Measurements from ENCODE around the gene LRRC18. TPM values are rescaled to one million over a fixed set of nuclear protein-coding genes. Genes with fewer than 3 reads are reported as not detected.

The LRRC18 gene
- total RNA-seq, 1 donor from 2014 or later = not detected

GRCh38 chr10:48964038-48964437, 24.4 kb upstream of the LRRC18 start:
- Mint-ChIP-seq H3K4me3 (no peak overlapping the region), H3K36me3 (ENCODE audit: low read depth) (no peaks in the 10 kb centered on the region), H3K9me3 (no peaks in the 10 kb centered on the region), H3K4me1 (ENCODE audit: low read depth) (no peaks in the 10 kb centered on the region), H3K27ac (no peak overlapping the region), H3K27me3 (ENCODE audit: insufficient read depth) (no peaks in the 10 kb centered on the region)
- intact Hi-C loops (cut with micrococcal nuclease) = no loop called here
- DNase-seq (ENCODE audit: low spot score) = no peak

- Mint-ChIP-seq H3K27ac (no peak overlapping the region), H3K27me3 (ENCODE audit: insufficient read depth) (peaks cover 2% of the 10 kb centered on the region), H3K4me1 (ENCODE audit: low read depth) (no peaks in the 10 kb centered on the region), H3K4me3 (no peak overlapping the region), H3K9me3 (no peaks in the 10 kb centered on the region), H3K36me3 (ENCODE audit: low read depth) (no peaks in the 10 kb centered on the region)
- intact Hi-C loops (cut with micrococcal nuclease) = no loop called here
- no peak for DNase-seq (ENCODE audit: low spot score)
These were observed 19.1 kb upstream of the LRRC18 start for GRCh38 chr10:48958598-48959190.

DNA sequence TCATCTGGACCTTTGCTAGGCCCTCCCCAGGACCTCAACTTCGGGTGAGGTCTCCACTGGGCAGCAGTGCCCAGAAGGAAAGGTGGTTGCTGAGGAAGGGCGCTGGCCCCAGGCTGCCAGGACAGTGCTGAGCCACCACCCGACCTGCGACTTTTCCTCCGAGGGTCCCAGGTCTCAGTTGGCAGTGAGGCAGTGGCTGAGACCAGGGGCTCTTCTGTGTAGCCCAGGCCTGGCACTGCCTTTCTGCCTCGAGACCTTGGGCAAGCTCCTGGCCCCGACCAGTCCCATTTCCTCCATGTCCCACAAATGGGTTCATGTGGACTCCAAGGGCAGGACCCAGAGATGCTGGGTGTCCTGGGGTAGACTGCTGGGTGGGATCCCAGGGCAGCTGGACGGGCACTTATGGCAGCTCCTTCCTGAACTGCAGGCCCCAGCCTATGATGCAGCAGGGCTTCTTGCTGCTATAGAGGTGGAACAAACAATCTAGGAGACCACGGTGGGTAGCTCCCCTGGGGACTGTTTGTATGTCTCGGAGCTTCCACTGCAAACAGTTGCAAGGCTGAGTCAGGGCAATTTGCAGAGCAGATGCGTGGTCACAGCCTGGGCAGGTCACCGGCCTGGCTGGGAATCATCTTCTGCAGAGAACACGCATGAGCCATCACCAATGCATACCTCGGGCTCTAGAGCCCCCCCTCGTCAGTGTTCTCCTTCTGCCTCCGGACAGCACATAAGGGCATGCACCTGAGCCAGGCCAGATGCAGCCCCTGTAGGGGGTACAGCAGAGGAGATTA, 17.9 kb upstream of the LRRC18 start:
- no peaks in the 10 kb centered on the region for H3K36me3 Mint-ChIP-seq (ENCODE audit: low read depth)
- H3K4me3 Mint-ChIP-seq = no peak overlapping the region
- intact Hi-C loops (cut with micrococcal nuclease) = no loop called here
- no peaks in the 10 kb centered on the region for H3K4me1 Mint-ChIP-seq (ENCODE audit: low read depth)
- H3K27ac Mint-ChIP-seq = no peak overlapping the region
- H3K27me3 Mint-ChIP-seq (ENCODE audit: insufficient read depth) = peaks cover 6% of the 10 kb centered on the region
- DNase-seq (ENCODE audit: low spot score) = no peak
- H3K9me3 Mint-ChIP-seq = no peaks in the 10 kb centered on the region

DNA sequence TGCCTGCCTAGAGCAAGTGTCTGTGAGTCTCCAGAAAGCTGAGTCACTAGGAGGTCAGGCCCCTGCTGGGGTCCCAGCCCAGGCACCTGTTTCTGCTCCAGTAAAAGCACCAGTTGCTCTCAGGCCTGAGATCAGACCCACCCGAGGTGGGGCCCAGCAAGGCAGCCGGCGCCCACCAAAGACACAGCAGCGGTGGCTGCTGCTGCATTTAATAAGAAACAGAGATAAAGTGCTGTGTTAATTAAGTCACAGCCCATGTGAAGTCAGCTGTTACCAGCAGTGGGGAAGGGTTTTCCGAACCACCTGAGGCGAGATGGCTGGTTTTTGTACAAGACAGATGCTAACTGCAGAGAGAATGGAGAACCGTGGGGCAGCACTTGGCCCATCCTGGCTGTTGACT, 12.1 kb upstream of the LRRC18 start:
- intact Hi-C loops (cut with micrococcal nuclease) = no loop called here
- no peaks in the 10 kb centered on the region for H3K36me3 Mint-ChIP-seq (ENCODE audit: low read depth)
- peaks cover 6% of the 10 kb centered on the region for H3K27me3 Mint-ChIP-seq (ENCODE audit: insufficient read depth)
- no peak for DNase-seq (ENCODE audit: low spot score)
- H3K27ac Mint-ChIP-seq = no peak overlapping the region
- H3K4me3 Mint-ChIP-seq = no peak overlapping the region
- H3K9me3 Mint-ChIP-seq = no peaks in the 10 kb centered on the region
- no peaks in the 10 kb centered on the region for H3K4me1 Mint-ChIP-seq (ENCODE audit: low read depth)

DNA sequence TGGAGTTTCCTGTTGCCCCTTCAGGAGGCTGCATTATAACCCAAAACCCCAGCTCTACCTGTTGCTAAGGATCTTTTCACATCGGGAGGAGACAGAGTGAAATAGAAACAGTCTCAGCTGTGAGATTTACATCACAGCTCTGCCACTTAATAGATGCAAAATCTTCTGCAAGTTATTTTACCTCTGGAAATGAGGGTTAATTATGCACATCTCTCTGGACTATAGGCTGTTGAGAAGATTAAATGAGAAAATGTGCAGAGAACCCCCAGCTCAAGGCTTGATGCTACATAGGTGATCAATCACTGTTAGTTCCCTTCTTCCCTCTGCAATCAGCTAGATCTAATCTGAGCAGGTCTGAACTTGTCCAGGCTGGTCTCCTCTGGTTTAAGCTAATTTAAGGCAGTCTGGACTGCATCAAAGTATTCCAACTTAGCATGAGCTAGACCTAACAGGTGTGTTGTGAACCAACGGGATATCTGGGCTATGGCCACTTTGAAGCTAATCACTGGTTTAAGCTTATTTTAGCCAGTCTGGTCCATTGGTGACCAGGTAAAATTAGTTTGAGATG, 8.9 kb upstream of the LRRC18 start:
- Mint-ChIP-seq H3K27ac (no peak overlapping the region), H3K36me3 (ENCODE audit: low read depth) (no peaks in the 10 kb centered on the region), H3K27me3 (ENCODE audit: insufficient read depth) (peaks cover 4% of the 10 kb centered on the region), H3K4me1 (ENCODE audit: low read depth) (no peaks in the 10 kb centered on the region), H3K4me3 (no peak overlapping the region), H3K9me3 (no peaks in the 10 kb centered on the region)
- intact Hi-C loops (cut with micrococcal nuclease) = no loop called here
- DNase-seq (ENCODE audit: low spot score) = no peak

GRCh38 chr10:48947690-48948469, 8.2 kb upstream of the LRRC18 start:
- H3K27ac Mint-ChIP-seq = no peak overlapping the region
- no peaks in the 10 kb centered on the region for H3K4me1 Mint-ChIP-seq (ENCODE audit: low read depth)
- no peak for DNase-seq (ENCODE audit: low spot score)
- intact Hi-C loops (cut with micrococcal nuclease) = no loop called here
- no peak overlapping the region for H3K4me3 Mint-ChIP-seq
- H3K27me3 Mint-ChIP-seq (ENCODE audit: insufficient read depth) = no peaks in the 10 kb centered on the region
- H3K36me3 Mint-ChIP-seq (ENCODE audit: low read depth) = no peaks in the 10 kb centered on the region
- H3K9me3 Mint-ChIP-seq = no peaks in the 10 kb centered on the region

DNA sequence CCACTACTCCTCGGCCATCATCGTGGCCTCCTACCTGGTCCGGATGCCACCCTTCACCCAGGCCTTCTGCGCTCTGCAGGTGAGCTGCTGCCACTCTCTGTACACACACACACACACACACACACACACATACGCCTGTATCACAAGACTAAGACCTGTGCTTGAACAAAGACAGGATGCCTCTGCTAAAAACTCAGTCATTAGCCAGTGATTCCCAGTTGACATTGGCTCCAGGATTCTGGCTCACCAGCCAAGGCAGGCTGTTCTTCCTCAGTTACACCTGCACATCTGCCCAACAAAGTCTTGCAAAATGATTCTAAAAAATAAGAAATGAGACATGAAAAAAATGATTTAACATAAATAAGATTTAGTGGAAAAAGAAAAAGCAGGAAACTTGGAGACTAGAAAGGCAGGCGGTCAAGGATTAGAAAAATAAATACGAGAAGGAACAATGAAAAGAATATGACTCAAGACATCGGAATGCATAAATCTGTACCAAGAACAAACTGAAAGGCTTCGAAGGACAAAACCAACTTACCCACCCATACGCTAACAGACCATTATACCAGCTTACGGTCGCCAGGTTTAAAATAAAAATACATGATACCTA, 7.4 kb upstream of the LRRC18 start:
- Mint-ChIP-seq H3K9me3 (no peaks in the 10 kb centered on the region), H3K27me3 (ENCODE audit: insufficient read depth) (no peaks in the 10 kb centered on the region), H3K27ac (no peak overlapping the region), H3K36me3 (ENCODE audit: low read depth) (no peaks in the 10 kb centered on the region), H3K4me3 (no peak overlapping the region), H3K4me1 (ENCODE audit: low read depth) (no peaks in the 10 kb centered on the region)
- no peak for DNase-seq (ENCODE audit: low spot score)
- intact Hi-C loops (cut with micrococcal nuclease) = no loop called here

DNA sequence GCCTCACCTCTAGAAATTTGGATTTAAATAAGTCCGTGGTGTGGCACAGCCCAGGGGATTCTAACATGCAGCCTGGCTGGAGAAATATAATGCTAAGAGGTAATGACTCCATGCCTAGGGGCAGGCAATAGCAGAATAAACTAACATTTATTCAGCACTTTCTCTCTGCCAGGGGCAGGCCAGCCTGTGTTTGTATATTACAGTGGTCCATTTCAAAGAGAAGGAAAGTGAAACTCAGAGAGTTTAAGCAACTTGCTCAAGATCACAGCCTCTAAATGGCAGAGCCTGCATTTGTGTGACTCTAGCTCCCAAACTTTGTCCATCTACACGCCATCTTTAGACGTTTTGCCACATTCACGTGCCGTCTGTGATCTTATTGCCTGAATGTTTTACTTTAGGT, 6.7 kb upstream of the LRRC18 start:
- DNase-seq (ENCODE audit: low spot score) = no peak
- Mint-ChIP-seq H3K27ac (no peak overlapping the region), H3K9me3 (no peaks in the 10 kb centered on the region), H3K4me1 (ENCODE audit: low read depth) (no peaks in the 10 kb centered on the region), H3K36me3 (ENCODE audit: low read depth) (no peaks in the 10 kb centered on the region), H3K27me3 (ENCODE audit: insufficient read depth) (no peaks in the 10 kb centered on the region), H3K4me3 (no peak overlapping the region)
- intact Hi-C loops (cut with micrococcal nuclease) = no loop called here

DNA sequence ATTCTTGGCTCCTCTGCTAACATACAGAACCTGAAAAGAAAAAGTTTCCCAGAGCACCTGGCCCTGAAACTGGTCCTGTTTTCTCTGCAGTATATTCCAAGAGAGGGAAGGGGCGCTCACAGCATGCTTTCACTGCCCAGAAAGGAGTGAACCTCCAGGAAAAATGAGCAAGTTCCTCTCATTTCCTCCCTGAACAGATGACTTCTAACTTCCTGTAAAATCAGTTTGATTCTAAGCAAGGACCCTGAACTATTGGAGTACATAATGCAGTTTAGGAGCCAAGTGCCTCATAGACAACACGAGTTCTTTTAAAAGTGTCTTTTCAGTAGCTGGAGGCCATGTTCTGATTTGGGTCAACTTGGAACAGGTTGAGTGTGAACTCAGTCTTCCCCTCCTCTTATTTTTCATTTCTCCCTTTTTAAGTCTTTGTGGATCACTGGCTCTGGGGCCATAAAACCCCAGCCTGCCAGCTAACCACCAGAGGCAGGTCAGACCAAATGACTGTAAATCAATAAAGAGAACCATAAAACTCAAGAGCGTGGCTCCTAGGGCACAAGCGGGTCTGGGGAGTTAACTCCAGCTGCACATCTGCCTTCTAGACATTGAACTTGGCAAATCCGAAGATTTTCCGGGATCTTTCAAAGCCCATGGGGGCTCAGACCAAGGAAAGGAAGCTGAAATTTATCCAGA, 5.9 kb upstream of the LRRC18 start:
- H3K36me3 Mint-ChIP-seq (ENCODE audit: low read depth) = no peaks in the 10 kb centered on the region
- intact Hi-C loops (cut with micrococcal nuclease) = no loop called here
- H3K4me1 Mint-ChIP-seq (ENCODE audit: low read depth) = no peaks in the 10 kb centered on the region
- peaks cover 5% of the 10 kb centered on the region for H3K27me3 Mint-ChIP-seq (ENCODE audit: insufficient read depth)
- H3K27ac Mint-ChIP-seq = no peak overlapping the region
- no peak for DNase-seq (ENCODE audit: low spot score)
- no peaks in the 10 kb centered on the region for H3K9me3 Mint-ChIP-seq
- H3K4me3 Mint-ChIP-seq = no peak overlapping the region

DNA sequence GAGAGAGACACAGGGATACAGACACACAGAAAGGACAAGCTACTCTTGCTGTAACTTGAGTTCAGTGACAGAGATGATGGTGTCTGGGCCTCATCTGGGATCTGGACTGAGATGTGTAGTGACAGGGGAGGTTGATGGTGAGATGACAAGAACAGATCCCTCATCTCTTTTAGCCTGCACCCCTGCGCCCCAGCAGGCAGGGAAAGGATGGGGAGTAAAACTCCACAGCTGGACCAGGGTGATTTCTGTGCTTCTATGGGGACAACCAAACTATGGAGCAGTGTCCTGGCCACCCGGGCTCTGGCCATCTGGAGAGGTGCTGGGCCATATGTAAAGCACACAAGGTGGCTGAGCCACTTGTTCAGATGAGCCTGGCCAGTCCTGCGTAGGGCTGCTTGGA, 4.5 kb upstream of the LRRC18 start:
- H3K27ac Mint-ChIP-seq = no peak overlapping the region
- no peak for DNase-seq (ENCODE audit: low spot score)
- H3K4me3 Mint-ChIP-seq = no peak overlapping the region
- no peaks in the 10 kb centered on the region for H3K9me3 Mint-ChIP-seq
- intact Hi-C loops (cut with micrococcal nuclease) = no loop called here
- peaks cover 7% of the 10 kb centered on the region for H3K27me3 Mint-ChIP-seq (ENCODE audit: insufficient read depth)
- H3K36me3 Mint-ChIP-seq (ENCODE audit: low read depth) = no peaks in the 10 kb centered on the region
- H3K4me1 Mint-ChIP-seq (ENCODE audit: low read depth) = no peaks in the 10 kb centered on the region

DNA sequence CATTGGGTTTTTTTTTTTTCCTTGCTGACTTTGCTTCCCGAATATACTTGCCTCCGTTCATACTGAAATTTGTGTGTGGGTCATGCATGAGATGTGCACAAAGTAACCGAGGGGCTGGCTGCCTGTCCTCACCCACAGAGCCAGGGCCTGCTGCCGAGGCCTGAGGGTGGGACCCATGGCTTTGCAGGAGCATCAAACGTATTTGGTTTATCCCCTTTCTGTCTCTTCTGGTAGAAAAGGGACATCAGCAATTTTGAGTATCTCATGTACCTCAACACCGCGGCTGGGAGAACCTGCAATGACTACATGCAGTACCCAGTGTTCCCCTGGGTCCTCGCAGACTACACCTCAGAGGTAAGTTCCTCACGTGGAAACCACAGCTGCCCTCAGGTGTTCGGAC, 3.5 kb upstream of the LRRC18 start:
- intact Hi-C loops (cut with micrococcal nuclease) = no loop called here
- Mint-ChIP-seq H3K9me3 (no peaks in the 10 kb centered on the region), H3K4me3 (no peak overlapping the region), H3K27ac (no peak overlapping the region), H3K4me1 (ENCODE audit: low read depth) (no peaks in the 10 kb centered on the region), H3K36me3 (ENCODE audit: low read depth) (no peaks in the 10 kb centered on the region), H3K27me3 (ENCODE audit: insufficient read depth) (peaks cover 7% of the 10 kb centered on the region)
- DNase-seq (ENCODE audit: low spot score) = no peak

- no peak for DNase-seq (ENCODE audit: low spot score)
- H3K27ac Mint-ChIP-seq = no peak overlapping the region
- intact Hi-C loops (cut with micrococcal nuclease) = no loop called here
These were observed 1.9 kb upstream of the LRRC18 start for GRCh38 chr10:48941427-48942075.

More at GRCh38 chr10:48941427-48942075, 1.9 kb upstream of the LRRC18 start:
- no peaks in the 10 kb centered on the region for H3K4me1 Mint-ChIP-seq (ENCODE audit: low read depth)
- no peaks in the 10 kb centered on the region for H3K9me3 Mint-ChIP-seq
- H3K27me3 Mint-ChIP-seq (ENCODE audit: insufficient read depth) = peaks cover 7% of the 10 kb centered on the region
- H3K4me3 Mint-ChIP-seq = no peak overlapping the region
- no peaks in the 10 kb centered on the region for H3K36me3 Mint-ChIP-seq (ENCODE audit: low read depth)

All from activated T-helper 1 cell treated with anti-CD3 and anti-CD28 coated beads, Interleukin-12 subunit alpha, Interleukin-12 subunit beta, Interleukin-2, Interleukin-4 antibody, amounts not matched to agents 30 ng/mL and 10 ng/mL and 1 ng/mL, durations not matched to agents 14 hours and 24 hours and 36 hours (primary cell).